ENCODE data around the gene ZSWIM7.

The ZSWIM7 gene

GRCh38 chr17:15934866-15935265 is 64.6 kb downstream of the ZSWIM7 start:
- no peaks in the 10 kb centered on the region for H3K27me3 Mint-ChIP-seq
- H3K4me3 Mint-ChIP-seq, result no peak overlapping the region
- H3K27ac Mint-ChIP-seq, result no peak overlapping the region
- H3K9me3 Mint-ChIP-seq, result no peaks in the 10 kb centered on the region
- H3K4me1 Mint-ChIP-seq, result no peaks in the 10 kb centered on the region
- no peaks in the 10 kb centered on the region for H3K36me3 Mint-ChIP-seq

DNA sequence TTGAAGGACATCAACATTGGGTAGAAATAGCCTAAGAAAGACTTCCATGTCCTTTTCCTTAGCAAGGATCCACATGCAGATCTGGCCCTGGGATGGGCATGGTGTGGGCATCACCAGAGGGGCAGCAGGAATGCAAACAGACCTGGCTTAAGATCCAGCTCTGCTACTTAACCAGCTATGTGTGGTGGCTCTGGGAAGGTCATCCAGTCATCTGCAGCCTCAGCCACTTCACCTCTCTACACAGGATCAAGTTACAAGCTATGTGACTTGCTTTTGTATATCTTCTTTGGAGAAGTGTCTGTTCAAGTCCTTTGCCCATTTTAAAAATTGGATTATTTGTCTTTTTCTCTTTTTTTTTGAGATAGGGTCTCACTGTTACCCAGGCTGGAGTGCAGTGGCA is 68.1 kb downstream of the ZSWIM7 start:
- H3K27me3 Mint-ChIP-seq, result peaks cover 2% of the 10 kb centered on the region
- H3K4me3 Mint-ChIP-seq, result no peak overlapping the region
- H3K27ac Mint-ChIP-seq, result no peak overlapping the region
- no peaks in the 10 kb centered on the region for H3K36me3 Mint-ChIP-seq
- H3K9me3 Mint-ChIP-seq, result no peaks in the 10 kb centered on the region
- H3K4me1 Mint-ChIP-seq, result peaks cover 4% of the 10 kb centered on the region

- Mint-ChIP-seq H3K4me3 (no peak overlapping the region), H3K36me3 (no peaks in the 10 kb centered on the region), H3K27ac (no peak overlapping the region), H3K4me1 (peaks cover 4% of the 10 kb centered on the region), H3K27me3 (peaks cover 2% of the 10 kb centered on the region), H3K9me3 (no peaks in the 10 kb centered on the region)
Measured at GRCh38 chr17:15930426-15930825, 69.1 kb downstream of the ZSWIM7 start.

- Mint-ChIP-seq H3K9me3 (no peaks in the 10 kb centered on the region), H3K27me3 (peaks cover 2% of the 10 kb centered on the region), H3K36me3 (no peaks in the 10 kb centered on the region), H3K4me1 (peaks cover 4% of the 10 kb centered on the region), H3K27ac (no peak overlapping the region), H3K4me3 (no peak overlapping the region)
Measured at GRCh38 chr17:15929941-15930340, 69.6 kb downstream of the ZSWIM7 start.

GRCh38 chr17:15928286-15928785 is 71.2 kb downstream of the ZSWIM7 start:
- Mint-ChIP-seq H3K36me3 (no peaks in the 10 kb centered on the region), H3K27ac (no peak overlapping the region), H3K27me3 (peaks cover 2% of the 10 kb centered on the region), H3K4me1 (peaks cover 4% of the 10 kb centered on the region), H3K4me3 (no peak overlapping the region), H3K9me3 (no peaks in the 10 kb centered on the region)

Measured in activated naive CD4-positive, alpha-beta T cell treated with anti-CD3 and anti-CD28 coated beads, Interleukin-2, amount 50 U/mL, for 24 hours (primary cell).